Activated CD4-positive, alpha-beta T cell treated with anti-CD3 and anti-CD28 coated beads for 36 hours (primary cell): Measurements from ENCODE around the gene DPH3. TPM values are rescaled to one million over a fixed set of nuclear protein-coding genes. Genes with fewer than 3 reads are reported as not detected.
"Not testable (repeated sequence)": the region's sequence is repeated elsewhere in the genome, so short reads cannot be mapped to it uniquely, and the experiment has no call there.

Experiments
- ATAC-seq: fragments of 200-7000 bp; cut with Tn5 transposase; one replicate; pipeline ENCODE4 v1.10.0; 2021; ENCODE audit warnings: mild to moderate bottlenecking, moderate library complexity
- CTCF ChIA-PET: fragments of 350-600 bp; sonication (Branson Sonifier 250); formaldehyde crosslinking; loops from one replicate; lab custom pipeline; 2021; ENCODE audit warnings: antibody characterized with exemption; lab: Charles Lee
- POLR2A ChIA-PET: fragments of 350-600 bp; sonication (Branson Sonifier 250); formaldehyde crosslinking; loops from one replicate; lab custom pipeline; 2021; ENCODE audit warnings: antibody characterized with exemption, inconsistent platforms; lab: Charles Lee
- DNase-seq: peaks from one replicate; pipeline ENCODE4 v3.0.0-alpha.2; 2020
- H3K27ac Mint-ChIP-seq: one replicate; pipeline ENCODE4 v1.8.0; 2021; ENCODE audit warnings: mixed read lengths
- H3K27me3 Mint-ChIP-seq: one replicate; pipeline ENCODE4 v1.8.0; 2021; ENCODE audit warnings: mixed read lengths
- H3K36me3 Mint-ChIP-seq: one replicate; pipeline ENCODE4 v1.8.0; 2021; ENCODE audit warnings: low read depth, mixed read lengths
- H3K4me1 Mint-ChIP-seq: one replicate; pipeline ENCODE4 v1.8.0; 2021; ENCODE audit warnings: mixed read lengths
- H3K4me3 Mint-ChIP-seq: one replicate; pipeline ENCODE4 v1.8.0; 2021; ENCODE audit warnings: mild to moderate bottlenecking, moderate library complexity, mixed read lengths
- H3K9me3 Mint-ChIP-seq: one replicate; pipeline ENCODE4 v1.8.0; 2021; ENCODE audit warnings: low read depth, mixed read lengths
- intact Hi-C, 2 experiments: fragments of 100-400 bp; cut with DNase I in 1 of 2; cut with micrococcal nuclease in 1 of 2; formaldehyde crosslinking; loops; one replicate each; pipeline versions ENCODE4 v1.14.2 to v1.15.1; 2022 to 2024; cut with DNase I, micrococcal nuclease
- total RNA-seq, 2 experiments: library from RNA; stranded (reverse); gene quantifications; one replicate each; pipeline ENCODE4 v1.2.3, GENCODE V29; 2021

Gene DPH3
- total RNA-seq = 10 to 100 TPM; 13.0 to 17.8 TPM

GRCh38 chr3:16264708-16265454, at the start of gene DPH3, which contains the start of gene OXNAD1:
Gene DPH3 (minus strand): TSS chr3:16264943. CDS start chr3:16264876, 67 bp downstream.
Gene OXNAD1 (plus strand): TSS chr3:16265212. CDS start chr3:16270953, 5,741 bp downstream.
- peaks cover 5% of the 10 kb centered on the region for H3K36me3 Mint-ChIP-seq
- H3K27ac Mint-ChIP-seq = peak within 1 kb of the TSS; percentile 98
- H3K9me3 Mint-ChIP-seq = no peaks in the 10 kb centered on the region
- ChIA-PET CTCF (interaction anchor here (0.6 to 3.3 kb wide), 20 partner anchors 10 to 620 kb away, joined by 3 to 31 read pairs (median 5); partner anchors contain the start of gene PLCL2), POLR2A (interaction anchor here (0.9 to 1.8 kb wide), 7 partner anchors 9 to 252 kb away, joined by 3 to 9 read pairs (median 4); no protein-coding TSS in a partner anchor)
- H3K4me1 Mint-ChIP-seq = peaks cover 35% of the 10 kb centered on the region
- H3K4me3 Mint-ChIP-seq = peak within 1 kb of the TSS; percentile 82
- intact Hi-C loops = loop anchor here (1.0 to 10.0 kb wide), 18 partner anchors 21 to 1614 kb away; partner anchors contain the start of genes BTD (in 1 of the 2), CCDC174 (in 1 of the 2), HACL1 (in 1 of the 2) and NR2C2 (in 1 of the 2)
- H3K27me3 Mint-ChIP-seq = no peaks in the 10 kb centered on the region
- DNase-seq = peak; percentile 100
- peak; percentile 98 for ATAC-seq

GRCh38 chr3:16313886-16314645, 49.3 kb upstream of the DPH3 start:
- Mint-ChIP-seq H3K4me3 (no peak overlapping the region), H3K9me3 (no peaks in the 10 kb centered on the region), H3K27me3 (no peaks in the 10 kb centered on the region), H3K36me3 (peaks cover 71% of the 10 kb centered on the region), H3K4me1 (peaks cover 95% of the 10 kb centered on the region), H3K27ac (peak overlapping the region; percentile 55)
- DNase-seq (no peak), ATAC-seq (no peak)
- intact Hi-C loops = no loop called here
- CTCF ChIA-PET = interaction anchor here (0.6 to 12.0 kb wide), 10 partner anchors 10 to 257 kb away, joined by 3 to 262 read pairs (median 4); no protein-coding TSS in a partner anchor
- POLR2A ChIA-PET = no interaction called here

GRCh38 chr3:16311960-16312451, 47.3 kb upstream of the DPH3 start:
- intact Hi-C loops = no loop called here
- H3K4me1 Mint-ChIP-seq = peaks cover 93% of the 10 kb centered on the region
- POLR2A ChIA-PET = interaction anchor here (1.0 kb wide), 1 partner anchor 21 kb away, joined by 5 read pairs; no protein-coding TSS in a partner anchor

GRCh38 chr3:16310486-16310885, 45.7 kb upstream of the DPH3 start:
- H3K36me3 Mint-ChIP-seq = peaks cover 72% of the 10 kb centered on the region
- POLR2A ChIA-PET, H3K27me3 Mint-ChIP-seq, DNase-seq, H3K9me3 Mint-ChIP-seq, H3K4me3 Mint-ChIP-seq, ATAC-seq: not testable (repeated sequence)
- H3K4me1 Mint-ChIP-seq = peaks cover 93% of the 10 kb centered on the region
- intact Hi-C loops = loop anchor here in 1 of 2 experiments (1.0 kb wide), 1 partner anchor 19 kb away; no protein-coding TSS in a partner anchor
- peak overlapping the region; percentile 87 for H3K27ac Mint-ChIP-seq
- CTCF ChIA-PET = interaction anchor here (0.7 kb wide), 1 partner anchor 24 kb away, joined by 3 read pairs; no protein-coding TSS in a partner anchor

More at GRCh38 chr3:16311960-16312451, 47.3 kb upstream of the DPH3 start:
- Mint-ChIP-seq H3K27ac (peak overlapping the region; percentile 73), H3K36me3 (peaks cover 69% of the 10 kb centered on the region), H3K9me3 (no peaks in the 10 kb centered on the region), H3K27me3 (no peaks in the 10 kb centered on the region), H3K4me3 (peak overlapping the region; percentile 2)
- DNase-seq (peak; percentile 58), ATAC-seq (peak; percentile 42)
- CTCF ChIA-PET = interaction anchor here (0.6 to 12.0 kb wide), 3 partner anchors 20 to 171 kb away, joined by 3 to 262 read pairs (median 8); no protein-coding TSS in a partner anchor

GRCh38 chr3:16309558-16309957, 44.8 kb upstream of the DPH3 start:
- Mint-ChIP-seq H3K4me1 (peaks cover 93% of the 10 kb centered on the region), H3K27ac (peak overlapping the region; percentile 87), H3K36me3 (peaks cover 73% of the 10 kb centered on the region), H3K4me3 (peak overlapping the region; percentile 25), H3K9me3 (no peaks in the 10 kb centered on the region), H3K27me3 (no peaks in the 10 kb centered on the region)
- DNase-seq (peak; percentile 69), ATAC-seq (peak; percentile 78)
- POLR2A ChIA-PET = interaction anchor here (0.9 kb wide), 1 partner anchor 12 kb away, joined by 3 read pairs; no protein-coding TSS in a partner anchor
- intact Hi-C loops = loop anchor here (1.0 to 5.0 kb wide), 6 partner anchors 8 to 212 kb away; partner anchors contain the start of genes RFTN1 (in 2 of the 2), DPH3 (in 1 of the 2) and OXNAD1 (in 1 of the 2)
- CTCF ChIA-PET = interaction anchor here (1.0 to 7.4 kb wide), 2 partner anchors 9 to 16 kb away, joined by 3 to 100 read pairs; no protein-coding TSS in a partner anchor

GRCh38 chr3:16308727-16309126, 44.0 kb upstream of the DPH3 start:
- ChIA-PET CTCF (interaction anchor here (1.7 to 7.4 kb wide), 5 partner anchors 10 to 44 kb away, joined by 4 to 100 read pairs (median 6); partner anchors contain the start of genes DPH3 and OXNAD1), POLR2A (interaction anchor here (0.7 to 1.0 kb wide), 3 partner anchors 13 to 213 kb away, joined by 3 read pairs; no protein-coding TSS in a partner anchor)
- no peaks in the 10 kb centered on the region for H3K27me3 Mint-ChIP-seq
- H3K36me3 Mint-ChIP-seq = peaks cover 72% of the 10 kb centered on the region
- no peak for ATAC-seq
- peak overlapping the region; percentile 34 for H3K4me3 Mint-ChIP-seq
- H3K9me3 Mint-ChIP-seq = no peaks in the 10 kb centered on the region
- DNase-seq = no peak
- H3K27ac Mint-ChIP-seq = peak overlapping the region; percentile 87
- peaks cover 92% of the 10 kb centered on the region for H3K4me1 Mint-ChIP-seq
- intact Hi-C loops = loop anchor here (1.0 to 5.0 kb wide), 6 partner anchors 7 to 213 kb away; partner anchors contain the start of genes RFTN1 (in 2 of the 2), DPH3 (in 1 of the 2) and OXNAD1 (in 1 of the 2)

- H3K27me3 Mint-ChIP-seq = no peaks in the 10 kb centered on the region
- intact Hi-C loops = loop anchor here (2.0 to 5.0 kb wide), 2 partner anchors 43 to 204 kb away; partner anchors contain the start of genes DPH3 (in 2 of the 2), OXNAD1 (in 2 of the 2) and RFTN1 (in 2 of the 2)
- DNase-seq (no peak), ATAC-seq (no peak)
- ChIA-PET POLR2A (interaction anchor here (0.7 to 1.0 kb wide), 3 partner anchors 13 to 214 kb away, joined by 3 read pairs; no protein-coding TSS in a partner anchor), CTCF (interaction anchor here (0.9 to 7.4 kb wide), 7 partner anchors 11 to 260 kb away, joined by 3 to 100 read pairs (median 6); partner anchors contain the start of genes DPH3 and OXNAD1)
- H3K9me3 Mint-ChIP-seq = no peaks in the 10 kb centered on the region
- H3K36me3 Mint-ChIP-seq = peaks cover 75% of the 10 kb centered on the region
- peak overlapping the region; percentile 34 for H3K4me3 Mint-ChIP-seq
- peak overlapping the region; percentile 87 for H3K27ac Mint-ChIP-seq
- H3K4me1 Mint-ChIP-seq = peaks cover 91% of the 10 kb centered on the region
These were observed 43.2 kb upstream of the DPH3 start for GRCh38 chr3:16307832-16308531.

GRCh38 chr3:16305111-16305541, 40.4 kb upstream of the DPH3 start:
- POLR2A ChIA-PET = interaction anchor here (0.6 to 1.0 kb wide), 5 partner anchors 10 to 594 kb away, joined by 3 to 6 read pairs (median 3); no protein-coding TSS in a partner anchor
- no peaks in the 10 kb centered on the region for H3K27me3 Mint-ChIP-seq
- peak overlapping the region; percentile 53 for H3K4me3 Mint-ChIP-seq
- peak overlapping the region; percentile 95 for H3K27ac Mint-ChIP-seq
- CTCF ChIA-PET = interaction anchor here (0.6 to 7.4 kb wide), 7 partner anchors 9 to 717 kb away, joined by 3 to 100 read pairs (median 8); no protein-coding TSS in a partner anchor
- H3K36me3 Mint-ChIP-seq = peaks cover 79% of the 10 kb centered on the region
- ATAC-seq = peak; percentile 37
- peak; percentile 77 for DNase-seq
- peaks cover 94% of the 10 kb centered on the region for H3K4me1 Mint-ChIP-seq
- H3K9me3 Mint-ChIP-seq = no peaks in the 10 kb centered on the region
- intact Hi-C loops = loop anchor here (2.0 to 5.0 kb wide), 3 partner anchors 14 to 207 kb away; partner anchors contain the start of gene RFTN1 (in 2 of the 2)
